HAP-1 (cell line): ENCODE data around the gene PRR5L.

ENCODE experiments used
- DNase-seq, 2 experiments: peaks; one replicate each; pipeline ENCODE4 v3.0.0-alpha.2; 2016 to 2020; ENCODE audit warnings: low spot score in 2 of 2
- H3K27me3 ChIP-seq: fragments of 250-450 bp; sonication (Bioruptor Pico); 2 replicates; pipeline ENCODE4 v1.5.1; 2020; ENCODE audit warnings: low read depth, mild to moderate bottlenecking, moderate library complexity
- H3K36me3 ChIP-seq: fragments of 250-450 bp; sonication (Bioruptor Pico); replicated peaks from 2 replicates; pipeline ENCODE4 v1.5.1; 2020; ENCODE audit warnings: mild to moderate bottlenecking
- H3K4me1 ChIP-seq: fragments of 250-450 bp; sonication (Bioruptor Pico); 2 replicates; pipeline ENCODE4 v1.5.1; 2020; ENCODE audit warnings: mild to moderate bottlenecking
- H3K4me3 ChIP-seq: fragments of 250-450 bp; sonication (Bioruptor Pico); 2 replicates; pipeline ENCODE4 v1.5.1; 2020; ENCODE audit warnings: mild to moderate bottlenecking, moderate library complexity
- H3K9me3 ChIP-seq: fragments of 250-450 bp; sonication (Bioruptor Pico); 2 replicates; pipeline ENCODE4 v1.5.1; 2020; ENCODE audit warnings: mild to moderate bottlenecking, moderate library complexity
- in situ Hi-C: fragments of 300-500 bp; cut with MboI; formaldehyde crosslinking; loops from 3 replicates; pipeline ENCODE4 v1.14.3; 2020; ENCODE audit warnings: low sequenced_read_pairs, inconsistent platforms, mixed read lengths

Gene PRR5L

GRCh38 chr11:36362902-36363301 is 66.8 kb downstream of the PRR5L start:
- Histone ChIP-seq H3K4me1 (no peaks in the 10 kb centered on the region), H3K27me3 (no peaks in the 10 kb centered on the region), H3K9me3 (no peaks in the 10 kb centered on the region), H3K36me3 (no peaks in the 10 kb centered on the region), H3K4me3 (no peak overlapping the region)
- no peak for DNase-seq
- in situ Hi-C loops: no loop called here

- in situ Hi-C loops: no loop called here
- H3K27me3 ChIP-seq: no peaks in the 10 kb centered on the region
- H3K4me3 ChIP-seq: no peak overlapping the region
- DNase-seq: no peak
- no peaks in the 10 kb centered on the region for H3K4me1 ChIP-seq
- no peaks in the 10 kb centered on the region for H3K36me3 ChIP-seq
- no peaks in the 10 kb centered on the region for H3K9me3 ChIP-seq
Observed at GRCh38 chr11:36363361-36364268, 67.5 kb downstream of the PRR5L start.

- H3K27me3 ChIP-seq: no peaks in the 10 kb centered on the region
- H3K36me3 ChIP-seq: no peaks in the 10 kb centered on the region
- H3K4me3 ChIP-seq: no peak overlapping the region
- in situ Hi-C loops: no loop called here
- H3K4me1 ChIP-seq: no peaks in the 10 kb centered on the region
- no peak for DNase-seq
- H3K9me3 ChIP-seq: no peaks in the 10 kb centered on the region
Observed at GRCh38 chr11:36364551-36365325, 68.7 kb downstream of the PRR5L start.

- no peaks in the 10 kb centered on the region for H3K4me1 ChIP-seq
- no peak overlapping the region for H3K4me3 ChIP-seq
- DNase-seq: no peak
- H3K9me3 ChIP-seq: no peaks in the 10 kb centered on the region
- no peaks in the 10 kb centered on the region for H3K27me3 ChIP-seq
- in situ Hi-C loops: no loop called here
- no peaks in the 10 kb centered on the region for H3K36me3 ChIP-seq
Observed at GRCh38 chr11:36365907-36366306, 69.8 kb downstream of the PRR5L start.

GRCh38 chr11:36367806-36368680 is 72.0 kb downstream of the PRR5L start:
- no peak overlapping the region for H3K4me3 ChIP-seq
- H3K4me1 ChIP-seq: no peaks in the 10 kb centered on the region
- H3K36me3 ChIP-seq: no peaks in the 10 kb centered on the region
- no peaks in the 10 kb centered on the region for H3K9me3 ChIP-seq
- in situ Hi-C loops: no loop called here
- H3K27me3 ChIP-seq: no peaks in the 10 kb centered on the region
- DNase-seq: no peak

- DNase-seq: no peak
- Histone ChIP-seq H3K4me1 (no peaks in the 10 kb centered on the region), H3K36me3 (no peaks in the 10 kb centered on the region), H3K9me3 (no peaks in the 10 kb centered on the region), H3K4me3 (no peak overlapping the region), H3K27me3 (no peaks in the 10 kb centered on the region)
- in situ Hi-C loops: no loop called here
Observed at GRCh38 chr11:36371181-36371580, 75.1 kb downstream of the PRR5L start.

- Histone ChIP-seq H3K4me1 (no peaks in the 10 kb centered on the region), H3K36me3 (no peaks in the 10 kb centered on the region), H3K4me3 (no peak overlapping the region), H3K9me3 (no peaks in the 10 kb centered on the region), H3K27me3 (peaks cover 2% of the 10 kb centered on the region)
- in situ Hi-C loops: no loop called here
- no peak for DNase-seq
Observed at GRCh38 chr11:36371590-36371989, 75.5 kb downstream of the PRR5L start.

GRCh38 chr11:36372101-36372771 is 76.1 kb downstream of the PRR5L start:
- H3K4me3 ChIP-seq: no peak overlapping the region
- H3K9me3 ChIP-seq: no peaks in the 10 kb centered on the region
- H3K27me3 ChIP-seq: peaks cover 8% of the 10 kb centered on the region
- no peaks in the 10 kb centered on the region for H3K4me1 ChIP-seq
- no peak for DNase-seq
- H3K36me3 ChIP-seq: no peaks in the 10 kb centered on the region
- in situ Hi-C loops: no loop called here

- in situ Hi-C loops: no loop called here
- H3K9me3 ChIP-seq: peaks cover 3% of the 10 kb centered on the region; the same call in 1 of the 2 replicates
- H3K4me1 ChIP-seq: no peaks in the 10 kb centered on the region; the same call in 1 of the 2 replicates
- H3K36me3 ChIP-seq: peaks cover 3% of the 10 kb centered on the region; the same call in 1 of the 2 replicates
- no peak overlapping the region for H3K4me3 ChIP-seq
- H3K27me3 ChIP-seq: peaks cover 14% of the 10 kb centered on the region
- no peak for DNase-seq
Observed at GRCh38 chr11:36373016-36374010, 77.2 kb downstream of the PRR5L start.

- Histone ChIP-seq H3K9me3 (peaks cover 10% of the 10 kb centered on the region), H3K36me3 (peaks cover 5% of the 10 kb centered on the region; the same call in 1 of the 2 replicates), H3K27me3 (peaks cover 14% of the 10 kb centered on the region), H3K4me1 (no peaks in the 10 kb centered on the region; the same call in 1 of the 2 replicates), H3K4me3 (no peak overlapping the region)
- DNase-seq: peak; percentile 32 to 40
- in situ Hi-C loops: no loop called here
Observed at GRCh38 chr11:36374726-36375125, 78.6 kb downstream of the PRR5L start.

GRCh38 chr11:36375353-36376008 is 79.4 kb downstream of the PRR5L start:
- H3K27me3 ChIP-seq: peaks cover 14% of the 10 kb centered on the region
- H3K4me1 ChIP-seq: peaks cover 7% of the 10 kb centered on the region
- in situ Hi-C loops: no loop called here
- peaks cover 5% of the 10 kb centered on the region; the same call in 1 of the 2 replicates for H3K36me3 ChIP-seq
- peaks cover 10% of the 10 kb centered on the region for H3K9me3 ChIP-seq
- DNase-seq: no peak
- peak overlapping the region; percentile 43; the same call in 1 of the 2 replicates for H3K4me3 ChIP-seq
